ENCODE results near the gene RFX7.
A peak's percentile ranks its signal among the peaks of the same experiment; 100 is the strongest.
"Not testable (repeated sequence)": the region's sequence is repeated elsewhere in the genome, so short reads cannot be mapped to it uniquely, and the experiment has no call there.

RFX7 gene

DNA sequence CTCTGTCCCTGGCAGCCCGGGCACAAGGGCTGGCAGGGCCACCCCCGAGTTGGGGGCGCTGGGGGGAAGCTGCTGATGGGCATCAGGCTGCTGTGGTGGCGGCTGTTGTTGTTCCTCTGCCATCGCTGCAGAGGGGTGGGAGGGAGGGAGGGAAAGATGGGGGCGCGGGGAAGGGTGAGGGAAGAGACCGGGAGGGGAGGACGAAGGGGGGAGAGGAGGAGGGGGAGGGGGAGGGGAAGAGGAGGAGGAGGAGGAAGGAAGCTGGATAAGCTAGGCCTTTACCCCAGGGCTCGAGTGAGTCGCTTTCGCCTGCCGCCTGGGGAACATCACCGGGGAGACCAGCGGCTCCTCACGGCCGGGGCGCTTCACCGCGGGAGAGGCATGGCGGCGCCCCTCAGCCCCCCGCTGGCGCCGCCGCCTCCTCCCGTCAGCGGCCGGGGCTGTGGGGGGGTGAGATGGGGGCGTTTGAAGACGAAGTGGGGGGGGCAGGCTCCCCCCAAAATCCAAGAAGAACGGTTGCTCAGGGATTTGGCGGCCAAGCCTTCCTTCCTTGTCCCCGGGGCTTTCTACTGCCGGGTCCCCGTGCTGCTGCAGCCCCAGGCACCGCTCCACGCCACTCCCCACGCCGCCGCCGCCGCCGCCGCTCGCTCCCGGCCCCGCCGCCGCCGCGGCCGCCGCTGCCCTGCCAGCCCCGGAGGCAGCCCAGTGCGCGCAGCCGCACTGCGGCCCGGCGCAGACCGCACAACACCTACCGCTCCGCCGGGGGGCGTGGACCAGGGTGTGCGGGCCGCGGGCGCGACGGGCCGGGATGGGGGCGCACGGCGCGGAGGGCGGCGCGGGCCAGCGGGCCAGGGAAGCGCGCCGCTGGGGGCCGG lies at the start of gene RFX7:
Gene RFX7, minus strand, starts transcription at position 717 of the 875 bp plus-strand sequence. Its CDS starts 594 bp downstream, at position 123.
- peak; percentile 86 for DNase-seq

DNA sequence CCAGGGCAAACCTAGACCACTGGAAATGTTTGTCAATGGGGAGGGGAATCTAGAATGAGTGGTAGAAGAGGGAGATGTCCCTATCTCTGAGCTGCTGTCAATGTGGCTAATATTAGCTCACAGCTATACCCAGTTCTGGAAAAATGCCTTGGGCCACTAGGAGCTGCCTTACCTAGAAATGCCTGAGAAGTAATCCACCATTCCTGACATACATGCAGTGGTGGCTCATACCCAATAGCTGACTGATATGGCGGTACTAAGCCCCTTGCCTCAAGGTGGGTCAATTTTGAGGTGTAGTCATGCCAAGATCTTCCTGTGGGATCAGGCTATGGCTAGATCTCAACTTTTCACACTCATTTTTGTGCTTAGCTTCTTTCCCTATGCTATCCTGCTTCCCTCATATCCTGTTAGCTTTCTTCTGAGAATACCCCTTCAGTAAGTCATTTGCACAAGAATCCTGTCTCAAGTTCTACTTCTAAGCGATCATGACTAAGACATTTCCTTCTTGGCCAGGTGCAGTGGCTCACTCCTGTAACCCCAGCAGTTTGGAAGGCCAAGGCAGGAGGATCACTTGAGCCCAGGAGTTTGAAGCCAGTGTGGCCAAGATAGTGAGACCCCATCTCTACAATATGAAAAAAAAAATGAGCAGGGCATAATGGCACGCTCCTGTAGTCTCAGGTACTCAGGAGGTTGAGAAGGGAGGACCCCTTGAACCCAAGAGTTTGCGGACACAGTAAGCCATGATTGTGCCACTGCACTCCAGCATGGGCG lies 49.1 kb upstream of the RFX7 start:
- DNase-seq: no peak

DNA sequence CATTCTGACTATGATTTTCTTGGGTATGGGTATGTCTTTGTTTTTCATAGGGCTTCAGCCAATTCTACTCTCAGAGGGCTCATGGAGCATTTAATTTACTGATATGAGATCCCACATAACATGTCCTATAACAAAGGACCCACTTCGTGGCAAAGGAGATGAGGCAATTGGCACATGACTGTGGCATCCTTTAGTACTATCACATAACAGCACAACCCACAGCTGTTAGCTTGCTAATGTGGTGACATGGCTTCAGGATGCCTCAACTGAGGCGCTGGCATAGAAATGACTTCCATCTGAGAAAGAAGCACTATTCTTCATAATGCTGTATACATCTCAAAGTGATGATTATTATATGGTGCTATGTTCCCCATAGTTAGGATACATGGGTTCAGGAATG lies 48.1 kb upstream of the RFX7 start:
- DNase-seq: no peak

DNA sequence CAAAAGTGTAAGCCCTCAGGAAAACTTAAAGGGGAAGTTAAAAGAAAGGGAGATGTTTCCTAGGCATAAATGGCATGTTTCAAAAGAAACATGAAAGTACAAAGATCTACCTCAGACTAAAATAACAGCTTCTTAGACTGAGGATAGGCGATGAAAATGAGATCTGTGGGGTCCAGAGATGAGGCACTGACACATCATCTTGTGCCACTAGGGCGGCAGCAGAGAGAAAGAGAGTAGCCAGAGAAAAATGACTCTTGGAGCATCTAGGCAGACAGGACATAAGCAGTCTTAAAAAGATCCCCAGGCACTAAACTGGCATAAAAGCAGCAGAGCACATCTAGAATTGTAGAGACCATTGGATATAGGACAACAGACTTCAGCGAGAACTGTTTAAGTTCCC lies 42.5 kb upstream of the RFX7 start:
- no peak for DNase-seq

DNA sequence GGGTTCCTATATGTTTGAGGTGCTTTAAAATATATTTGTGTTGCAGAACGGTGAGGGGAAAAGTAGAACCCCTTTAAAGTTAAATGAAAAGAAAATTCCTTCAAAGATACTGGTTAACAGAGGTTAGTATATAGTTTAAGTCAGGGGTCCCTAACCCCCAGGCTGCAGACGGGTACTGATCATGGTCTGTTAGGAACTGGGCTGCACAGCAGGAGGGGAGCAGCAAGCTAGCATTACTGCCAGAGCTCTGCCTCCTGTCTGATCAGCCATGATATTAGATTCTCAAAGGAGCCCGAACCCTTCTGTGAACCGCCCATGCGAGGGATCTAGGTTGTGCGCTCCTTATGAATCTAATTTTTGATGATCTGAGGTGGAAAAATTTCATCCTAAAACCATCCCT lies 37.5 kb upstream of the RFX7 start:
- no peak for DNase-seq

DNA sequence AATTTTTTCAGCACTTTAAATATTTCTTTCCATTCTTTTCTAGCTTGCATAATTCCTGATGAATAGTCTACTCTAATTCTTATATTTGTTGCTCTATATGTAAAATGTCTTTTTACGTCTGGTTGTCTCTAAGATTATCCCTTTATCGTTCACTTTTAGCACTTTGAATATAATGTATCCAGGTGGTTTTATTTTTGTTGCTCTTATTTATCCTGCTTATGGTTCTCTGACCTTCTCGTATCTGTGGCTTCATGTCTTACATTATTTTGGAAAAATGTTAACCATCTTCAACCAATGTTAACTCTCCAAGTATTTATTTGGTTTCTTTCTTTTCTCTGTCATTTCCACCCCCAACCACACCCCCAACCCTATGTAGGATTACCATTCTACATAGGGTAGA lies 30.0 kb upstream of the RFX7 start:
- no peak for DNase-seq

DNA sequence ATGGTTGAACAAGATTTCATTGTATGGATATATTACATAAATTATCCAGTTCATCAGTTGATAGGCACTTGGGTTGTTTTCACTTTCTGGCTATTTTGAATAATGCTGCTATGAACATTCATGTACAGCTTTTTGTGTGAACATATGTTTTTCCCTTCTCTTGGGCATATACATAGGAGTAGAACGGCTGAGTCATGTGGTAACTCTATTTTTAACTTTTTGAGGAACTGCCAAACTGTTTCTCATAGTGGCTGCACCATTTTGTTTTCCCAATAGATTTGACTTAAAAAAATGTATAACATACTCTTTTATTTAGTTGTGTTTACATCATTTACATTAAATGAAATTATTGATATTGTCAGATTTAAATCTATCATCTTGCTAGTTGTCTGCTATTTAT lies 28.8 kb upstream of the RFX7 start:
- no peak for DNase-seq

DNA sequence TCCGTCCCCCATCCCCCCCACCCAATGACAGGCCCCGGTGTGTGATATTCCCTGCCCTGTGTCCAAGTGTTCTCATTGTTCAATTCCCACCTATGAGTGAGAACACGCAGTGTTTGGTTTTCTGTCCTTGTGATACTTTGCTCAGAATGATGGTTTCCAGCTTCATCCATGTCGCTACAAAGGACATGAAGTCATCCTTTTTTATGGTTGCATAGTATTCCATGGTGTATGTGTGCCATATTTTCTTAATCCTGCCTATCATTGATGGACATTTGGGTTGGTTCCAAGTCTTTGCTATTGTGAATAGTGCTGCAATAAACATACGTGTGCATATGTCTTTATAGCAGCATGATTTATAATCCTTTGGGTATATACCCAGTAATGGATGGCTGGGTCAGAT lies 22.8 kb upstream of the RFX7 start:
- DNase-seq: not testable (repeated sequence)

DNA sequence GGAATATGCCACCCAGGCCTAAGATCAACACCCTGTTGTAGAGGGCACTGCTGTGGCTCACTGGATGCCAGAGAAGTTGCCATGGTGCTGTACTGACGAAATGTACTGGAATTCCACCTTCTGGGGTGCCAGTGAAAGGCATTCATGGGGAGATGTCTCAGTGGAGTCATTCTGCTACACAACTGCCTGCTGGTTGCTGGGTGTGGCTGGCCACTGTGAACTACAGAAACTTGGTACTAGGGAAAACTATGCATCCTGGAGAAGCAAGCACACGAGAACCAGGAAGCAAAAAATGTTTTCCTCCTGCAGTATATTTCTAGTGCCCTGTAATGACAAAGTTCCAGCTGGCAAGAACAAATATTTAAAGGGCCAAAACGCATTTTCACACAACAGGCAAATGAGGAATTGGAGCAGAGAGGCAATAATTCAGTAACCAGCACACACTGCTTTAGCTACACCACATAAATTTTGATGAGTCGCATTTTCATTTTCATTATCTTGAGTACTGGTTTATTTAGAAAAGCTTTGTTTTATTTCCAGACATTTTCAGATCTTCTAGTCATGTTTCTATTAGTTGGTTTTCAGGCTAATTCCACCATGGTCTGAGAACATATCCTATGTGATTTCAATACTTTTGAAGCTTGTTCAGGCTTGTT lies 18.3 kb upstream of the RFX7 start:
- no peak for DNase-seq

DNA sequence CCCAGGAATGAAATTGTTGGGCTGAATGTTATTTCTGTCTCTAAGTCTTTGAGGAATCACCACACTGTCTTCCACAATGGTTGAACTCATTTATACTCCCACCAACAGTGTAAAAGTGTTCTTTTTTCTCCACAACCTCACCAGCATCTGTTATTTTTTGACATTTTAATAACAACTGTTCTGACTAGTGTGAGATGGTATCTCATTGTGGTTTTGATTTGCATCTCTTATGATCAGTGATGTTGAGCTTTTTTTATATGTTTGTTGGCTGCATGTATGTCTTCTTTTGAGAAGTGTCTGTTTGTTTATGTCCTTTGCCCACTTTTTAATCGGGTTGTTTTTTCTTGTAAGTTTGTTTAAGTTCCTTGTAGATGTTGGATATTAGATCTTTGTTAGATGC lies 13.6 kb upstream of the RFX7 start:
- DNase-seq: not testable (repeated sequence)

DNA sequence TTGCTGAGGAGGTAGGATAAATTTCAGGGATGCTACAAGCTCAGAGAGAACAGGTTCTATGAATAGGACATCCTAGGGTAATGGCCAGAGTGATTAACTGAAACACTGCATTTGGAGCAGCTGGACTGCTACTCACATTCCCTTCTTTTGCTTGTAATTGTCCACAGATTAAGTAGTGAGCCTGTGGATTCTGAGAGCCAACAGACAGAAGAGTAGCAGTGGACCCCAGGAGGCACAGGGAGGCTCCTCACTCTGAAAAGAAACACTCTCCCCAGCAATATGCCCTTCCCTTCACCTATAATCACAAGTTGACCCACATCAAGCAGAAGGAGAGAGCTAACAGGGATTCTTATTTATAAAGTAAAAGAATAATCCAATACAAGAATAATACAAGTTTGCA lies 10.6 kb upstream of the RFX7 start:
- DNase-seq: no peak

DNA sequence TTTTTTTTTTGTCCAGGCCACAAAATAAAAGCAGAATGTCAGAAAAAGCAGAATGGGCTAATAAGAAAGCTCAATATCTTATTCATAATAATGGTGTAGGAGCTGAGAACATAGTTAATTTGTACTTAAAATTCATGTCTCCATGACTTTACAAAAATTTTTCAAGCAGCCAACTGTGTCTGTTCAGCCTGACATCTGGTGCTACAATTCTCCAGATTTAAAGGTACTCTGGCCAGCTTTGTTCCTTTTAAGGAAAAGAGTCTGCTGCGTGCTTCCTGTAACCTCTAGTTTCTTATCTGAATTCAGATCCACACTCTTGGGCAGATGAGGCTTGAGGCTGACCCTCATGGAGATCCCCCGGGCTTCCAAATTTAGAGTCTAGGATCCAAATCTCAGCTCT lies 8.7 kb upstream of the RFX7 start:
- DNase-seq: no peak

DNA sequence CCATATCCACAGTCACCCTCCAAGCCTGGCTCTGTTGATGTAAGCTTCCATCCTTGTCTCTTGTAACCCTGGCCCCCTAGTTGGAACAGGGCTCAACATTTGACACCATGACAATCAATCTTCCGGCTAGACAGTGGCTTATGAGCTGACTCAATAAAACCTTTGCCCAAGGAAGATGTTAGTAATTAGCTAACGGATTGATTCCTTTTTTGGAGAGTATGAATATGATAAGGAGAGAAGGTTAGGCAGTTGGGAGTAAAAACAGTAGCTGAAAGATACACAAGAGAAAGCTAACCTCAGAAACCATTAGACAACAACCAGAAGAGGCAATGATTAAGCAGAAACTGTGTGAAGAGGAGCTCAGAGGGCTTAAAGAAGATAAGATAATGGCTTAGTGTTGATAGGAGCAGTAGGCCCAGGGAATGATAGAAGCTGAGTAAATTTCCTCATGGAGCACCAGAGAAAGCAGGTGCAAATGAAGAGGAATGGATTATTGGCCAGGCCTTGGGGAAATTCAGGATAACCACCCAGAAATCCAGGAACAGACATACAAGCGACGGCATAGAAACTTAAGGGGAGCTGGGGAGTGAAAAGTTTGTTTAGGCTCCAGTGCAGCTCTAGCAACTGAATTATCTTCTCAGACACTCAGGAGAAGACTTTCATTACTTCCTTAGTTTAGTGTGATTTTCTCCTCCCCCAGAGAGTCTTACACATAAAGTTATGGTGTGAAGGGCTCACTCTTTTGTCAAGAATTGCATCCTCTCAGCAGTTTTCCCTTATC lies 7.8 kb upstream of the RFX7 start:
- no peak for DNase-seq

DNA sequence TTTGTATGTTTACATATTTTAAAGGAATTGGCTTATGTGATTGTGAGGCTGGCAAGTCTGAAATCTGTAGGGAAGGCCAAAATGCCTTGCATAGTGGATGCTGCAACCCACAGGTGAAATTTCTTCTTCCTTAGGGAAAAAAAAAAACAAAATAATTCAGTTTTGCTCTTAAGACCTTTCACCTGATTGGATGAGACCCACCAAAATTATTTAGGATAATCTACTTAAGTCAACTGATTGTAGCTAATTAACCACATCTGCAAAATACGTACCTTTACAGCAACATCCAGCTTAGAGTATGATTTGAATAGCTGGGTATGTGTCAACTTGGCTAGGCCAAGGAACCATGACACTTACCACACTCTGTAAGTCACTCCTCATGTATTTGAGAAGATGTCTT lies 6.9 kb upstream of the RFX7 start:
- no peak for DNase-seq

DNA sequence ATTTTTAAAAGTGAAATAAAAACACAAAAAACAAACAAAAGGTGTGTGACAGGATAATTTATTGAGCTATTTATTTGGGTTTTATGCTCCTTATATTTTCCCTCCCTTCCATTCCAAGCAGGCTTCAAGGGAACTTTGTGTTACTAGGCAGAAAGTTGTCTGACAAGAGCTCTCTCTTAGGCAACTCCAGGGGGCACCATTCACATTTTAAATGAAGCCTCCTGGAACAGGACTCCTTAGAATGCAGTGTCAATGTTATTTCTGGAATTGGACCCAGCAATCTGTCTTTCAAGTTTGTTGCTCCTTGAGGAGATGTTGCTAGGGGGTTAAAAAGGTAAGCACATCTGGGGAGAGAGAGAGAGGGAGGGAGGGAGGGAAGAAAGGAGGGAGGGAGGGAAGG lies 5.4 kb upstream of the RFX7 start:
- DNase-seq: no peak

DNA sequence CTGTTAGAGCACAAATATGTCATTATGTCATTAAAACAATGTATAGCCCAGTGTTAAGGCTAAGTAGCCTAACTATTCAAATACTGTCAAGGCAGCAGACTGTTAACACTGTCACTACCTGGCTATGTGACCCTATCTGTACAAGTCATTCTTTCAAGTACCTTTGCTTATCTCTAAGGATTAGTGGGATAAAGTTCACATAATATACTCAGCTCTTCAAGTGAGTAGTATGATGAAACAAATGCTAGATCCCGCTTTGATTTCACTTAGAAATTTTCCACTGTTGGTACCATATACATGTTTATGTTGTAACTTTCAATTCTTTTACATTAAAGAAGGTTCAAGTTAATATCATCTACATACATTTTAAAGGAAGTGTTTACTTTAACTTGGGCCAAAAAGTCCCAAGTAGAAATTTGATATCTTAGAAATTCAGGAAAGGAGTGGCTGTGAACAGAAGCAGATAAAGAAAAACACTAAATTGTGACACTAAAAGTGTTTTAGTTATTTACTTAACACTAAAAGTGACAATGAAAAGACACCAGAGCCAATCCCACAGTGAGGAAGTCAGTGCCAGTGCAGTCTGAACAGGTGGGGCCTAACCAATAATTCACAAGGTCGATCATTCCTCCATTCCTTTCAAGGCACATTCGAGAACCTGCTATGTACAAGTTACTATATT lies 4.8 kb upstream of the RFX7 start:
- DNase-seq: no peak

DNA sequence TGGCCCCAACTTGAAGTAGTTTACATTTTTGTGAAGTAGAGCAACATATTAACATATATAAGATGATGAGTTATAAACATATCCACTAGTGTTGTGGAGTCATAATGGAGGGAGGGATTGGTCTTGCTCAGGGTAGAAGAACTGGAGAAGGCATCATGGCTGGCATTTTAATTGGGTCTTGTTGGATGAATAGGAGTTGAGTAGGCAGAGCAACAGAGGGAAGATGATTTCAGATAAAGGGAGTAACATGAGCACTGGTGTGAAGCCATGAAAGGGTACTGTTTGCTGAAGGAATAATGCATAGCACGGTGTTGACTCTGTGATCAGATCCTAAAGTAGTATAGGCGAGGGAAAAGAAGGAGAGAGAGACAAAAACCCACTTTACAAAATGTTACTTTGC lies 3.6 kb upstream of the RFX7 start:
- no peak for DNase-seq

DNA sequence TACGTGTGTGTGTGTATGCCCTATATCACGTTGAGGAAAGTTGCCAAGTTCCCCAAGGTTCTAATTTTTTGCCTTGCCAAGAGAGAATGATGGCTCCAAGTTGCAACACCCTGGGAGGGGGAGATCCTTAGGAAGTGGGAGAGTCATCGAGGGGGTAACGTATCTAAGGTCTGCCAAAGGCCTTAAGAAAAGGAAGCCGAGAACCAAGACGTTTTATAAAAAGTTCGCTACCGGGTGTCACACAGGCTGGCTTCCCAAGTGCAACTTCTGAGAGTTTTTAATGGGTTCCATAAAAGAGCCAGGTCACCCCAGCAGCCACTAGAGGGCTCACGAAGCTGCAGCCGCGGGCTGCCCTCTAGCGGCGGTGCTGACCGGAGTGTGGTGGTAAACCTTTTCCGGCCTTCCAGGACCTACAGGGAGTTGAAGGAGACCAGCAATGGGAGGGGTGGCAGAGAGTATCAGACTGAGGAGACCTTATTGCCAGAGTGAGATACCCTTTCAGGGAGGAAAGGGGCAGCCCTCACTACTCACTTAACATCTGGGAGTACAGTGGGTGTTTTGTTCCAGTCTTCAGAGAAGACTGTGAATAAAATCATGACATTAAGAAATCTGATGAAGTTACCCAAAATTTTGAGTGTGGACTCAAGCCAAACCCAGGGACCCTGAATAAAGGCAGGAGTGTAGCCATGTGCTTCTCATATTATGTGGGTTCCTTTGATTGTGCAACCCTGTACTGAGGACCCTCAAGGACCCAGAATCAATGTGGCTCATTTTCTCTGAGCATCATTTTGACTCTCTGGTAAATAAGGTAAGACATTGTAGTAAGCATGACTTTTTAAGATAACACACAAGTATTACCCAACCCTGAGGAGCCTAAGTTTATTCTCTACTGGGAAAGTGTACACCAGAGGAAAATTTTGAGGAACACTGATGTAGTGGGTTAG lies 2.5 kb upstream of the RFX7 start:
- DNase-seq: peak; percentile 89

DNA sequence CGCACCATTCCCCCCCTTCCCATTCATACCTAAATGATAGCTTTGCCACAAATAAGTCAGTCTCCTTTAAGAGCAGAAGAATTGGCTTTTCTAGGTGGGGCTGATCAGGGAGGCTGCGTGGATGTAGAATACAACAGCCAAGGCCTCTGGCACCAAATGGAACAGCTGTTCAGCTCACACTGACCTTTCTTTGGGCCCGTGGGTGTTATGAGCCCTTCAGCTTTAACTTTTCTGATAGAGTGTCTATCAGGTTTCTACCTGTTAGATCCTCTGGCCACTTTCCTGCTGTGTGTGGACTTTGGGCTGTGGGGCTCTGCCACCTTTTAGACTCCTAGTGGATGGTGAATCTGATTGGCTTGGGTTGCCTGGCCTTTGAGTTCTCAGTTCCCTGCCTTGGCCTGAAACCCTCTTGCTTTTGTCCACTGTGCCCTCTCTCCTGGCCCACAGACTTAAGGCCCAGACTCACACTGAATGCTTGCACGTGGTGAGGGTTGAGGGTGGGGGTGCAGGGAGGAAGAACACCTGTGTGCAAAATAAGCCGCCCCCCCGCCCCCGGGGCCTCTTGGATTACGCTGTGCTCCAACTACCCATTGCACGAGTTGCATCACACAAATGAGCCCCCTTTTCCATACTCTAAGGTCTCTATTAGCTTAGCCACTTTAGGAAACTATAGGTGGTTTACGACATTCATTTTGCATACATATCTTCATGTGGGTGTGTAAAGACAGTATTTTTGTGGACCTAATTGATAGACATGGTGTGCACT lies 1.3 kb upstream of the RFX7 start:
- peak; percentile 50 for DNase-seq
